B cell (primary cell): ENCODE results near the gene INHBB.

Source experiments
- CTCF ChIP-seq: fragments of 200-600 bp; IDR thresholded peaks from one replicate; pipeline ENCODE4 v1.8.0; 2022; ENCODE audit warnings: antibody characterized with exemption, mild to moderate bottlenecking
- EZH2 ChIP-seq: IDR thresholded peaks from 2 replicates; pipeline ENCODE4 v1.6.1; 2012; ENCODE audit warnings: borderline replicate concordance, low read depth, mild to moderate bottlenecking, moderate library complexity, low read length; ENCODE audit not compliant: insufficient read depth, poor library complexity, severe bottlenecking

- TF ChIP-seq EZH2 (no peak), CTCF (no peak)
Observed at GRCh38 chr2:120331903-120332302, 14.0 kb upstream of the INHBB start.
